ENCODE measurements around the gene RERE.

The RERE gene

DNA sequence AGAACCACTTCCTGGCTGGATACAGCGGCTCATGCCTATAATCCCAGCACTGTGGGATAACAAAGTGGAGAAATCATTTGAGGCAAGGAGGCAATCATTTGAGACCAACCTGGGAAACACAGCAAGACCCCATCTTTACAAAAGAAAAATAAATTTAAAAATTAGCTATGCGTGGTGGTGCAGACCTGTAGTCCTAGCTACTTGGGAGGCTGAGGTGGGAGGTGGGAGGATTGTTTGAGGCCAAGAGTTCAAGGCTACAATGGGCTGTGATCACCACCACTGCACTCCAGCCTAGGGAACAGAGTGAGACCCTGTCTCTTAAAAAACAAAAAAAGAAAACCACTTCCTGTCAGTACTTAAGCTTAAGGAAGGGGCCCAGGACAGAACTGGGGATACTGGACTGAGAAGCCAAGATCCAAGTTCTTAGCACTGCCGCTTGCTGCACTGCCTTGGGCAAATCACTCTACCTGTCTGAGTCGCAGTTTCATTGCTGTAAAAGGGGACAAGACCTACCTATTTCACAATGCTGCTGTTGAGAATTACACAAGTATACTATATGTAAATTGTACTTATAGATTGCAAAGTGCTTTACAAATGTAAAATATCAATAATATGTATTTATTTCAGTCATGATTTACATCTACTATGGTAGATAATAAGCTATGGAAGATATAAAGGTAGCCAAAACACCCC, 154.9 kb downstream of the RERE start:
- no peaks in the 10 kb centered on the region for H3K36me3 ChIP-seq
- H3K27ac ChIP-seq, result no peak overlapping the region
- H3K27me3 ChIP-seq, result no peaks in the 10 kb centered on the region
- H3K4me1 ChIP-seq (ENCODE audit: control insufficient read depth in 1 of 2, insufficient read depth in 1 of 2, low read depth in 1 of 2, low read length in 1 of 2), result peaks cover 19 to 24% of the 10 kb centered on the region in 2 experiments
- H3K9me3 ChIP-seq, result no peaks in the 10 kb centered on the region
- no peak overlapping the region for H3K4me3 ChIP-seq (ENCODE audit: low read depth in 1 of 2, low read length in 1 of 2)
- TF ChIP-seq, protein P1, sequence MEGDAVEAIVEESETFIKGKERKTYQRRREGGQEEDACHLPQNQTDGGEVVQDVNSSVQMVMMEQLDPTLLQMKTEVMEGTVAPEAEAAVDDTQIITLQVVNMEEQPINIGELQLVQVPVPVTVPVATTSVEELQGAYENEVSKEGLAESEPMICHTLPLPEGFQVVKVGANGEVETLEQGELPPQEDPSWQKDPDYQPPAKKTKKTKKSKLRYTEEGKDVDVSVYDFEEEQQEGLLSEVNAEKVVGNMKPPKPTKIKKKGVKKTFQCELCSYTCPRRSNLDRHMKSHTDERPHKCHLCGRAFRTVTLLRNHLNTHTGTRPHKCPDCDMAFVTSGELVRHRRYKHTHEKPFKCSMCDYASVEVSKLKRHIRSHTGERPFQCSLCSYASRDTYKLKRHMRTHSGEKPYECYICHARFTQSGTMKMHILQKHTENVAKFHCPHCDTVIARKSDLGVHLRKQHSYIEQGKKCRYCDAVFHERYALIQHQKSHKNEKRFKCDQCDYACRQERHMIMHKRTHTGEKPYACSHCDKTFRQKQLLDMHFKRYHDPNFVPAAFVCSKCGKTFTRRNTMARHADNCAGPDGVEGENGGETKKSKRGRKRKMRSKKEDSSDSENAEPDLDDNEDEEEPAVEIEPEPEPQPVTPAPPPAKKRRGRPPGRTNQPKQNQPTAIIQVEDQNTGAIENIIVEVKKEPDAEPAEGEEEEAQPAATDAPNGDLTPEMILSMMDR (IDR thresholded peaks at IDR 0.05), result no peak

DNA sequence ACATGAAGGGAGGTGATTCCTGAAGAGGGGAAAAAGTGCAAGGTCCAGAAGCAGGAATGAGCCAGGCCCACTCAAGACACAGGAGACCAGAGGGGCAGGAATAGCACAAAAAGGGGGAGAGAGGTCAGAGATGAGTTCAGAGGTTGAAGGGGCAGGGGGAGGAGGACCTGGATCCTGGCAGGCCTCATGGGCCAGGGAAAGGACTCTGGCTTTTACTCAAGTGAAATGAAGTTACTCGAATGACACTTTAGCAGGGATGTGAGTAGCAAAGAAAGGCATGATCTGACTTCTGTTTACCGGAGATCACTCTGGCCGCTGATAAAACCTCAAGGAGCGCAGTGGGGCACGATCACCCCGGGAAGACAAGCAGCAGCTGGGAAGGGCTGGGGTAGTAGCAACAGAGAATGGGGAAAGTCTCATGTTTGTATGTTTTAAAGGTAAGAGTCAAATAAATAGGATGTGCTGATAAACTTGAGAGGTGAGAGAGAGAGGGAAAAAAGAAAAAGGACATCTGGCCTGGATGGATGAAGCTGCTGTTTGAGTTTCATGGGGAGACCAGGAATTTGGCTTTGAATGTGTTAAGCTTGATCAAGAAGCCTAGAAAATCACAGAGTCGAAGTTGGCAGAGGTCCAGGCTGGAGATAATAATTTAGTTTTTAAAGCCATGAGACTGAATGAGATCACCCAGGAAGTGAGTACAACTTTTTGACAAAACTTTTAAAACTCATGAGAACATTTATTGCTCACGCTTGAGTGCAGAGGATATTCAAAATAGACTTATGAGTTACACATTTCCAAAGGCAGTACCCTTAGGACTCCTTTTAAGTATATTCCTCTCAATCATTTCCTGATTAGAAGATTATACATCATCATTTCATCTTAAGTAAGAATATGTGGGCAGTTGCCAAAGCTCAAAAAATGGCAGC, 156.0 kb downstream of the RERE start:
- Histone ChIP-seq H3K27me3 (no peaks in the 10 kb centered on the region), H3K27ac (no peak overlapping the region), H3K4me3 (ENCODE audit: low read depth in 1 of 2, low read length in 1 of 2) (no peak overlapping the region), H3K36me3 (no peaks in the 10 kb centered on the region), H3K9me3 (no peaks in the 10 kb centered on the region), H3K4me1 (ENCODE audit: control insufficient read depth in 1 of 2, insufficient read depth in 1 of 2, low read depth in 1 of 2, low read length in 1 of 2) (peaks cover 19 to 24% of the 10 kb centered on the region in 2 experiments)
- TF ChIP-seq, protein P1 (IDR thresholded peaks at IDR 0.05), result no peak

DNA sequence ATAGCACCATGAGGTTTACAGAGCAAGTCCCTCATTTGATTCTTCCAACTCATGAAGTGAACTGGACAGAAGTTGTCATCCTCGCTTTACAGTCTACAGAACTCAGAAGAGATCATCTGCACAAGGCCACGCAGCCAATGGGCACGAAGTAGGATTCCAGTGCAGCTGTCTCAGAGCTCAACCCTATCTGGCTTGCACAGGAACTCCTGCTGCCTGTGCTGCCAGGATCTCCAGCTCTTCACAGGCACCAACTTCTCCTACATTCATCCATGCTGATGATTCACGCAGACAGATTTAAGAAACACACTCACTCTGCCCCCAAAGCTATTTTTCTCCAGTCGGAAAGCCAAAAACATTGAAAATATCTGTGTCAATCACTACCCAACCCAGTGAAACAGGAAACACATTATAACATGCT, 157.0 kb downstream of the RERE start:
- Histone ChIP-seq H3K4me1 (ENCODE audit: control insufficient read depth in 1 of 2, insufficient read depth in 1 of 2, low read depth in 1 of 2, low read length in 1 of 2) (peaks cover 19 to 24% of the 10 kb centered on the region in 2 experiments), H3K9me3 (no peaks in the 10 kb centered on the region), H3K27me3 (no peaks in the 10 kb centered on the region), H3K4me3 (ENCODE audit: low read depth in 1 of 2, low read length in 1 of 2) (no peak overlapping the region), H3K36me3 (no peaks in the 10 kb centered on the region), H3K27ac (no peak overlapping the region)
- TF ChIP-seq, protein P1 (IDR thresholded peaks at IDR 0.05), result no peak

DNA sequence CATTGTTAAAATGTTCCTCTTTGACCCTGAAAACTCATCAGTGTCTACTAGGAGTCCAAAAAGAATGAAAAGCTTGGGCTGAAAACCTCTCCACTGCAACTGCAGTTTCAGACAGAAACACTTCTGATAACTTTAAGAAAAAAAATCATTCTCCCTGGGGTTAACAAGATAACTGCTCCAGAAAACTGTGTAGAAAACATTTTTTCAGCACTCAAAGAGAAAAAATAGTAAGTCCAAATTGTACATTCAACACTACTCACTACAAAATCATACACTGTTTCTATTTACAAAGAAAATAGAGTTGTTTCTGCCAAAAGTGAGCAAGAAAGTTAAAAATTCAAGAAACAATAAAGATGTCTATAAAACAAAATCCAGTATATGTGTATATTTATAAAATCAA, 157.8 kb downstream of the RERE start:
- Histone ChIP-seq H3K4me3 (ENCODE audit: low read depth in 1 of 2, low read length in 1 of 2) (no peak overlapping the region), H3K4me1 (ENCODE audit: control insufficient read depth in 1 of 2, insufficient read depth in 1 of 2, low read depth in 1 of 2, low read length in 1 of 2) (peaks cover 19 to 24% of the 10 kb centered on the region in 2 experiments), H3K27ac (no peak overlapping the region), H3K27me3 (no peaks in the 10 kb centered on the region), H3K36me3 (no peaks in the 10 kb centered on the region), H3K9me3 (no peaks in the 10 kb centered on the region)
- TF ChIP-seq, protein P1 (IDR thresholded peaks at IDR 0.05), result no peak

DNA sequence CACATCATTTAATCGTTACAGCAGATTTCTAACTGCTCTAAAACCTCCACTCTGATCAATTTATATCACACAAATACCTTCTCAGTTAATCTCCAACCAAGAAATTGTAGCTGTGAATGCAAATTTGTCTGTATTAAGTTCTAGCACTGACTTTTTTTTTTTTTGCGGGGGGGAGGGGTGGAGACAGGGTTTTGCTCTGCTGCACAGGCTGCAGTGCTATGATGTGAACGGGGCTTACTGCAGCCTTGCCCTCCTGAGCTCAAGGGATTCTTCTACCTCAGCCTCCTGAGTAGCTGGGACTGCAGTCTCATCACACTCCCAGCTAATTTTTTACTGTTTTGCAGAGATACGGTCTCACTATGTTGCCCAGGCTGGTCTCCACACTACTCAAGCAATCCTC, 163.6 kb downstream of the RERE start:
- no peaks in the 10 kb centered on the region for H3K9me3 ChIP-seq
- no peak overlapping the region for H3K27ac ChIP-seq
- no peaks in the 10 kb centered on the region for H3K36me3 ChIP-seq
- no peak overlapping the region for H3K4me3 ChIP-seq (ENCODE audit: low read depth in 1 of 2, low read length in 1 of 2)
- TF ChIP-seq, protein P1 (IDR thresholded peaks at IDR 0.05), result no peak
- H3K27me3 ChIP-seq, result no peaks in the 10 kb centered on the region
- H3K4me1 ChIP-seq (ENCODE audit: control insufficient read depth in 1 of 2, insufficient read depth in 1 of 2, low read depth in 1 of 2, low read length in 1 of 2), result no peaks in the 10 kb centered on the region

Measured in neutrophil (primary cell).